Activated gamma-delta T cell (primary cell): ENCODE results near the gene GTF3A.

Source experiments
- DNase-seq: peaks from one replicate; lab custom pipeline; 2025; lab: John Stamatoyannopoulos, UW

The GTF3A gene

DNA sequence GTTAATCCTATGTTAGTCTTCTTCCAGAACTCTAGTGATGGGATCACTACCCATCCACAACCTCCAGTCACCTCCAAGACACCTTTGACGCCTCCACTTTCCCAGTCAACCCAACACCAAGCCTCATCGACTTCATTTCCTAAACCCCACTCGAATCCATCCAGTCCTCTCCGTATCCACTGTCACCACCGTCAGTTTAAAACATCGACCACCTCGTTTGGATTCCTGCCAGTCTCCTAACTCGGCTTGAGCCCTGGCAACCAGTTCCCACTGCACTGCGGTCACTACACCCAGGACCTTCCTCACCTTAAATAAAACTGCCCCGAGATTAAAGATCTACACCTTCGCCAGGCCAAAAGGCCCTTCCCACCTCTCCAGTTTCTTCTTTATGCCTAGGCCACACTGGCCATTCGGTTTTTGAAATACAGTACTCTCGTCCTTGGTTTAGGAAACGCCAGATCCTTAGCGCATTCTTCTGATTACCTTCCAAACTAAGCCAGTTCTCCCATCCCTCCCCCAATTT lies 24.7 kb downstream of the GTF3A start:
- DNase-seq = no peak

DNA sequence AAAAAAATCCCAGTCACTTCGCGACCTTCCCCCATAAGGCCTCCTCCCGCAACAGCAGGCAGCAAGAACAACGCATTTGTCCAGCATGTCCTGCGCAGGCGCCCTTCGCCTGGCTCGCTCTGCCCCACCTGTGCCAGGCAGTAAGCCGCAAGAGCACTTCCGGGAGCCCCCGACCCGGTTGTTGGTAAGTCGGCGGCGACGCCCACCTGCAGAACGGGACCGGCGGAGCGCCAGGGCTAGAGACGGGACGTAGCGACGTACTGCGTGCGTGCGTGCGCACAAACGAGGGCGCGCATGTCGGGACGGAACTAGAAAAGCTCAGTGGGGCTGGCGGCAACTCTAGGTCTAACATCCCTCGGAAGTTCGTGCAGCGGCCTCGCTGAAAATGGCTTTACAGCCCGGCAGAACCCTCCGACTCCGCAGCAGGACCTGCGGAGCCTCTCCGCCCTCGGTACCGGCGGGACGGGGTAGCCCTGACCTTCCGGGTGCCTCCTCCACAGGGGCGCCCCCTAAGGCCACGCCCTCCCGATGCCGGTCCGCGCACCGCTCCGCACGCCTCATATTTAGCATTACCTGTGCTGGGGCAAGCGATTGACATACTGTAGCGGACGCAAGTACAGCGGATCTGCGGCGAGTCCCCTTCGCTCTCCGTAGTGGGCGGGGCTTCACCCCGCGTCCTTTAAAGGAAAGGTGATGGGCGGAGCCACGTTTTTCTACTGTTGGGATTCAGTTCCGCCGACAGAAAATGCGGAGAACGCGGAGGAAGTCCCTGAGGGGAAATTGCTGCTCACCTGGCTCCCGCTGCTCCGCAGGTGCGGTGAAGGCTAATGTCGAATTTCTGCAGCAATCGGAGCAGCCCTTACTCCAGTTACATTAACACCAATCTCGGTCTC lies 25.8 kb downstream of the GTF3A start, which contains the start of gene MTIF3:
Gene MTIF3, minus strand, starts transcription at position 629 of the 893 bp plus-strand sequence. CDS start 10,116 bp downstream, outside the sequence.
- DNase-seq = peak; percentile 91

DNA sequence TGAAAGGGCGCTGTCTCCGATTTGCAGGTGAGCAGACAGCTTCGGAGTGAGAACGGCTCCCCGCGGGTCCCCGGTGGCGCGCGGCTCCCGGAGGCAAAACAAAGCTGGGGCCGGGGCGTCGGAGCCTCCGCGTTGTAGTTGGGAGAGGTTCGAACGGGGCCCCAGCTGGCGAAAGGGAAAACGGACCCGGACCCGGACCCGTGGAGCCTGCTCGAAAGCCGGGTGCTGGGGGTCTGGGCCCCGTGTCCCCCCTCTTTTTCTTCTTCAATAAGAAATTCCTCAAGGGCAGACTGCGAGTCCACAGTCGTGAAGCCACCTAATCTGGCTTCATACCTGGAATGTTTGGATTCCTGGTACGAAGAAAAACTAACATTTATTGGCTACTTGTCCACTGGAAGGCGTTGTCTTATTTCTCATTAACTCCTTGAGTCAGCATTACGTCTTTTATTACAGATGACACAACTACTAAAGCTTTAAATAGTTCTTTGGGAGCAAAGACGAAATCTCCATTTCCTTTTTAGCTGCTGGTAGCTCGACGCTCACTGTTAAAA lies 26.6 kb downstream of the GTF3A start:
- DNase-seq = peak; percentile 31

DNA sequence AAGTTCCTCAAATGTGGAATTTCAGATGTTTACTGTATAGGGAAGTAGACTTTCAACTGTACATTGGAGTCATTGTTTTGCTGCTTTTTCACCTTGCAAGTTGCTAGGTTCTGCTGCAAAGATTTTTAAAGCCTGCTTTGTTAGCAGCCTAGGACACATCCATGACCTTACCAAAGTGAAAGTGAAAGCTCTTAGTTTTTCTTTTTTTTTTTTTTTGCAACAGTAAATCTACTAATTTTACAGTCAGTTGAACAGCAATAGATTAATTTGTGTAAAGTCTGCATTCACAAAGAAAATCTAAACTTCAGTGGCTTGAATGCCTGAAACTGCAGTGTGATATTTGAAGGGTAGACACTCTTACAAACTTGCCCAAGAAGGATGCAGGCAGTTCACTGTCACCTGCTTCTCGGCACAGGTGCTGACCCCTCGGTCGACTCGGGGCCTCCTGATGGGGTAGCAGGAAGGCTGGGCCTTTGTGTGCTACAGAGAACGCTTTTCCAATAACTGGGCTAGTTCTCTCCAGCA lies 31.0 kb downstream of the GTF3A start:
- DNase-seq = no peak

DNA sequence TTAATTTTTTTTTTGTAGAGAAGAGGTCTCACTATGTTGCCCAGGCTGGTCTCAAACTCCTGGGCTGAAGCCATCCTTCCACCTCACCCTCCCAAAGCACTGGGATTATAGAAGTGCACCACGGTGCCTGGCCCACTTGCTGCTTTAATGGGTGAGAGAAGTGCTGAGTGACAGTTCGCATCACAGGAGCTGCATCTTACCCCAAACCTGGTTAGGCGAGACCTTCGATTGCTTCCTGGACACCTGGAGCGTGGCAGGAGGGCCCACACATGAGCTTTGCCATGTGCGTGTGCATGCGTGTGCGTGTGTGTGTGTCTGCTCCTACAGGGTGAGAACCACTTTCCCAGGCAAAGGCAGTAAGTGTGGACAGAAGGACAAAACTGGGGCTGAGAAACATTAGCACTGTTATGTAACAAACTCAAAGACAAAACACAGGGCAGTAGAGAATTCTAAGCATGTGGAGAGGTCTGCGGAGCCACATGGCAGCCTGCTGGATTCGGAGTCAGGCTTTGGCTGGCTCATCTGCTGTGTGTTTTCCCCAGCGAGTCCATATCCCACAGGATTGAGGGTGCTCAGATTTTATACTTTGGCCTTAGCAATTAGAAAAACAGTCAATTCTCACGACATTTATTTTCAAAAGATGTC lies 37.6 kb downstream of the GTF3A start:
- no peak for DNase-seq

DNA sequence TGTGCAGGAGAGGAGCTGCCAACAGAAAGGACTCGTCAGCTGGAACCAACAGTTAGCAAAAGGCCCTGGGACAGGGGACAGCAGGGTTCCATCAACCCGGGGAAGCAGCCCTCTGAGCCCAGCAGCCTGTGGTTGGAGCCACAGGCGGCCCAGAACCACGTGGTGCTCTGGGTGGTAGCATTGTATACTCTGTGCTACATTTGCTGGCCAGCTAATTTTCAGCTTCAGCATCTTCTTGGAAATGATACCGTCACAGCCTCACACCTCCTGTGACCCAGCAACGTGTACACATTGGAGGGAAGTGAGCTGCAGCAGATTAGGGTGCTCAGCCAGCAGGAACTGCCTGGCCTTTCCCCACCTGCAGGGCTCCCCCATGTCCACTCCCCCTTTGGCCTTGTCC lies 39.1 kb downstream of the GTF3A start:
- DNase-seq = no peak

DNA sequence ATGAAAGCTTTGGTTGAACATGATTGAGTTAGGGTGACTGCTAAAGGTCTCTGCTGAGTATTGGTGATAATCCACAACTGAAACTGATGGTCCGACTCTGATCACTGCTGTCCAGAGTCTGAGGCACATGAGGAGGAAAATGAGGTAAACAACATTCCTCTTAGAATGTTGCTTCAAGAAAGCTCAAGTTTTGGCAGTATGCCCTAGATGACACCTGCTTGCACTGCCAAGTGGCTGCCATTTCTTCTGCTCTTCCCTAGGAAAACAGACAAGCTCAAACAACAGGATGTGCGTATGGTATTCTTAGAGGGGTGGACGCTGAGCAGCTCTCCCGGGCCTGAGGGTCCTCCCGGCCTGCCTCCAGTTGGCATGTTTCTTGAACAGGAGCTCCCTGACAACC lies 41.2 kb downstream of the GTF3A start:
- DNase-seq = no peak

DNA sequence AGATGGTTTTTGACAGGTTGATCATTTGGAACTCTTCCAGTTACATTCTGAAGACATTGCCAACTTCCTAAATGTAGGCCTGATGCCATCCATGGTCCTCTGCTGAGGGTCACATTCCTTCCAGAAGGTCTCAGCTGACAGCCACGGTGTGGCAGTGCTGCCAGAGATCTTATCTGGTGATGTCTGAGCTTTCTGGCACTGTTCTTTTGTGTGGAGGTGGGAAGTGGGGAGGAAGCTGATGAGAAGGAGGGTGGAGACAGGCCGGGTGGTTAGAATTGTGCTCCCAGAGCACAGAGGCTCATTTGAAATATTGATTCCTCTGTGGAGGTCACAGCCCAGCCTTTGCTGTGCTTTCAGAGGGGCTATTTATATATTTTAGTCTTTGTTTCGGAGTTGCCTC lies 42.1 kb downstream of the GTF3A start:
- no peak for DNase-seq

DNA sequence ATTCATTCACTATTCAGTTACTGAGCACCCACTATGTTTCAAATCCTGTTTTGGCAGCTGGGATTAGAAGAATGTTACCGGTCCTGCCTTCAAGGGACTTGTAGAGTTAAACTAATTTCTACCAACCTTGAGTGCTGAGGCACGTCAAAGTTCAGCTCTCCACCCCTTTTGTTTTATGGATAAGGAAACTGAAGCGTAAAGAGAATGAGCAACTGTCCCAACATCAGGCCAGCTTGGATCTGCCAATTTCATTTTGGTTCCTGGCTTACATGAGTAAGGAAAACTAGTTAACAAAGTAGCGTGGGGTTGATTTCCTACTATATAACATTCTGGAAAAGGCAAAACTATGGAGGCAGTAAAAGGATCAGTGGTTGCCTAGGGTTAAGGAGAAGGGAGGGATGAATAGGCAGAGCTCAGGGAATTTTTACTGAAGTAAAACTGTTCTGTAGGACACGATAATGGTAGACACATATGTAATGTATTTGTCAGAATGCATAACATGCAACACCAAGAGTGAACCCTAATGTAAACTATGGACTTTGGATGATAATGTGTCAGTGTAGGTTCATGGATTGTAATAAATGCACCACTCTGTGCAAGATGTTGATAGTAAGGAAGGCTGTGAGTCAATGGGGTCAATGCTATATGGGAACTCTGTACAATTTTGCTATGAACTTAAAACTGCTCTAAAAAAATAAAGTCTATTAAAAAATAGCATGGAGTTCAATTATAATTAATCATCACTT lies 45.8 kb downstream of the GTF3A start:
- no peak for DNase-seq

DNA sequence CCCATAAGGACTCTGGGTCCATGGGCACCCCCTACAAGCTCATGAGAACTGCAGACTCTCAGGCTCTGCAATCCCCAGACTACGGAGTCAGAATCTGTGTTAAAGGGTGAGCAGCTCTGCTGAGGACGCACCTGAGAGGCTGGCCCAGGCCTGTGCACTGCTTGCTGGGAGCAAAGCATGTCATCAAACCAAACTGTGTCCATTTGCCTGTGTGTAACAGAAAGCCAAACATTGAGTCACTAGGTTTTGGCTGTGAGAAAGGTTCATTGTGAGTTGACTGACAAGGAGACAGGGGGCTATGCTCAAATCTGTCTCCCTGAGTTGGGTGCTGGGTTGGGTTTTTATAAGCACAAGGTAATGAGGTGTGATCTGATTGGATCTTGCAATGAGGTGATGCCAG lies 48.0 kb downstream of the GTF3A start:
- no peak for DNase-seq

DNA sequence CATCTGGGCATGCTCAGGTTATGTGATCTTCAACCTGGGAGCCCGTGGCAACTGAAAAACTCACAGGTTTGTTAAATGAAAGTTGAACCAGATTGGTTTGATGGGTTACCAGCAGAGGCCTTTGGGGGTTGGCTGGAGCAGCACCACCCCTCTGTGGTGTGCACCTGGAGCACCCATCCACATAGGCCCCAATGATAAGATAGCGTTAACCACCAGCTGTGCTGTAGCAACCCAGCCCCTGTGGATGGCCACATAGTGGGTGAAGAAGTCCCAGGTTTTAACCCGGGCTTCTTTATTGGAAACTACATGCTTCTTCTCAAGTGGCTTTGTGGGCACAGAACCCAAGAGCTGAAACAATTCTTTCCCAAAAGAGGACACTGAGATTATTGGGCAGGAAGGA lies 48.5 kb downstream of the GTF3A start:
- DNase-seq = no peak

DNA sequence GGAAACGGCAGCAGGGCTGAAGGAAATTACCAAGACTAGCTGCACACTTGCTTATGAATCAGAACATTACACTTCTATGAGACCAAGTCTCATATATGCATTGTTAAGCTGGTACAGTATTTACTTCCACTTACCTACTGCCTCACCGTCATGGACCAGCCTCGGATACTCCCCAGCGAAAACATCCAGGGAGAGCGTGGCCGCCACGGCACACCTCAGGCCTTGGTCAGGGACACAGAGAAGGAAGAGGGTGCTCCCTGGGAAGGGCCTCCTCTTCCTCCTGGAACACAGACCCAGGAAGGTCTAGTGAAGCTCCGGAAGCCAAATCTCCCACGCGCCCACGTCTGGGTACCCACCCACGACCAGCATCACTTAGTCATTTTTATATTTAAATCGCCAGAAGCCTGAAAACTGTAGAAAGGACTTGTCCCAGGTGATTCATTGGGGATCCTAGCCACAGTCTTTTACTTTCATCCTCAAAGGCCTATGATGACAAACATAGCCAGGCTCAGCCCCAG lies 50.4 kb downstream of the GTF3A start:
- DNase-seq = no peak

DNA sequence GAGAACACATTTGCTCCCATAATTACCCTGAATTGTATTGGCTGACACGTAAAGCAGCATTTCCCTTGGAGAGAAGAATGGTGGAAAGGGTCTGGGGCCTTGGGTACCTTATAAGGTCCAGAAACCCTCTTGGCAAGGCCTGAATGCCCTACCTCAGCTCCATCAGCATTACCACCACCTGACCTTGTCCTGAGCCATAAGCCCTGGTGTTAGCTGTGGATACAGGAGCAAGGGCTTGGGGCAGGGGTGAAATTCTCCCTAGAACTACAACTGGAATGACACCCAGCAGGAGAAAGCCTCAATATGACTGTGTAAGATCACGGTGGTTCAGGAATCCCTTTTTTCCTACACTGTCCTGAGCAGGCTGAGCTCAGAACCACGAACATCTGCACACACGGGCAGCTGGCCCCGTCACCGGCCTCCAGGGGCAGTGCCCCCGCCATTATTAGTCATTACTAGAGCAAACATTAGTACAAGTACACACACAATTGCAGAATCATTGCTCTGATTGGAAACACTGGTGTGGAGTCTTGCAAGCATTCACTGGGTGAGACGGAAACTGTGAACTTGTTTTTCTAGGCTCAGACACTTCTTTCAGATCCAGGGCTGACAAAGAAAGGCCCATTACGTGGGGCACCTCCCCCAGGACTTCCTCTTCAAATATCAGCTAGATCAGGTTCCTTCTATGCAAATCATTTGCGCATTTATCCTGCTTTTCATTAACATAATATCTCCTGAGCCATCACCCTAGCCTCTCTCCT lies 52.7 kb downstream of the GTF3A start:
- DNase-seq = no peak

DNA sequence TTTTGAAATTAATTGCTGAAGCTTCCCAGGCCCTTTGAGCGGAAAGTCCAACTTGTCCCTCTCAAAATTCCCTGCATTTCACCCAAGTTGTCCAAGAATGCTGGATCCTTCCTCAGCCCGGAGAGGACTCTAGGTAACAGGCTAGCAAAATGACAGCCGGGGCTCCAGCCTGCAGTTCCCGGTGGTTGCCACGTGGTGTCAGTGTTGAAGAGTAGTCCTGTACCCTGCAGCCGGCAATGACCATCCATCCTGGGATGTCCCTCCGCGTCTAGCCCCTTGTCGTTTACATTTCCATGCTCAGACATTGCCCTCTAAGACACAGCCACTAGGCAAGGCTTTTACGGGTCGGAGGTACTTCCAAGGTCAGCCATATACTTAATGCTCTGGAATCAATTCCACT lies 57.3 kb downstream of the GTF3A start:
- no peak for DNase-seq

DNA sequence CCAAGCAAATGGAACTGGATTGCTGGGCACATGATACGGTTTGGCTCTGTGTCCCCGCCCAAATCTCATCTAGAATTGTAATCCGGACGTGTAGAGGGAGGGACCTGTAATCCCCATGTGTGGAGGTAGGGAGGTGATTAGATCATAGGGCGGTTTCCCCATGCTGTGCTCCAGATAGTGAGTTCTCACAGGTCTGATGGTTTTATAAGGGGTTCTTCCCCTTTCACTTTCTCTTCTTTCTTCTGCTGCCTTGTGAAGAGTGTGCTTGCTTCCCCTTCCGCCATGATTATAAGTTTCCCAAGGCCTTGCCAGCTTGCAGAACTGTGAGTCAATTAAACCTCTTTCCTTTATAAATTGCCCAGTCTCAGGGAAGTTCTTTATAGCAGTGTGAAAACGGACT lies 58.6 kb downstream of the GTF3A start:
- DNase-seq = no peak

DNA sequence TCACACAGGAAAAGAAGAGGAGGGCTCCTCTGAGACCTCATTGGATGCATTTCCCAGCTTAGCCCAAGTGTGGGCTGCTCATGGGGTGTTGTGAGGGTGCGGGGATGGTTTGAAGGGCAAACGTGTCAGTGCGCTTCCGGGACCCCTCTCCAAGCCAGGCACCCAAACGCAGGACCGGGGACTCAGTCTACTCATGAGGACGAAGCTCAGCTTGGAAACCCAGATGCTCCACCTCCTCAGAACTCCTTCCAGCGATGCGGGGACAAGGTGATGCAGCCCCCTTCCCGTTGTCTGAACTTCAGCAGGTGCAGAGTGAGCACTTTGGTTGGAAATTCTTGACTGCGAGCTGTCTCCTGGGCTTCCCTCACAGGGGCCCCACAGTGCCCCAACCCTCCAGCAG lies 59.0 kb downstream of the GTF3A start:
- DNase-seq = no peak
